Stimulated activated CD4-positive, alpha-beta T cell treated with anti-CD3 and anti-CD28 coated beads, Interleukin-1b, Interleukin-23, amount 100 ng/mL, for 4 hours (primary cell): Measurements from ENCODE around the gene CARD9.
"Not testable (repeated sequence)": the region's sequence is repeated elsewhere in the genome, so short reads cannot be mapped to it uniquely, and the experiment has no call there.

Experiments used
- DNase-seq, 2 donors: peaks; one replicate each; pipeline ENCODE4 v3.0.0-alpha.2; 2020; ENCODE audit warnings: low read depth in 2 of 2

CARD9 gene

DNA sequence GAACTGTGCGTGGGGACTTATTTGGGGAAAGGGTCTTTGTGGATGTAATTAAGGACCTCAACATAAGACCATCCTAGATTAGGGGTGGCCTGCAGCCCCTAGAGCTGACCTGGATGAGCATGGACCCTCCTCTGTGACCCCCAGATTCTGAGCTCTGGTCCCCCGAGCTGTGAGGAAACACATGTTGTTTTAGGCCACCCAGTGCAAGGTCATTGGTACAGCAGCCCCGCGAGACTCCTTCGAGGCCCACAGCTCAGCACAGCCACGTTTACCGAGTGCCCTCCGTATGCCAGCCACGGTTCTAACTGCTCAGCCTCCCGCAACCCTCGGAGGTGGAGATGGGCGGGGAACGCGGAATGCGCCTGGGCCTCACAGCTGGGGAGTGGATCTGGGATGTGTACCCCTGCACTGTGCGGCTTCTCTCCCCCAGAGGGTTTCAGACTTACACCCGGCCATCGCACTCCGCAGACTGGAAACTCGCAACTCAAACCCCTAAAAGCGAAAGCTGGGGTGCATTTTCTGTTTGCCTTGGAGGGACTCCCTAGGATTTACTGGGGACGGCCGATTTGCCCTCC, 50.6 kb downstream of the CARD9 start:
- DNase-seq: no peak

DNA sequence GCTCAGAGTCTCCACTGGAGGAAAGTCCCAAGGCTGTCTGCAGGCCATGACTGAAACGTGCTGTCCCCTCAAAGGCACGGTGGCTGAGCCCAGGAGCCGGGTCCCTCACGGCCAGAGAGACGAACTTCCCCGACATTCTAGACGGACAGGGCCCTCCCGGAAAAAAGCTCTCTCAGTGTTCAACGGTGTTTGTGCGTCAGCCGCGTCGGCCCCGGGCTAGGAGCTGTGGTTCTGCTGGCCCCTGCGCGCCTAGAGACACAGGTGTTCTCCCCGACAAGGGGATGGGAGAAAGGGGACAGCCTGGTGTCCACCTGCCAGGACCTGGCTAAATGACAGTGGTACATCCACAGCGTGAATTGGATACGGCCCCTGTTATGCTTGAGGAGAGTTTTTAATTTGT, 51.9 kb downstream of the CARD9 start:
- DNase-seq: no peak

DNA sequence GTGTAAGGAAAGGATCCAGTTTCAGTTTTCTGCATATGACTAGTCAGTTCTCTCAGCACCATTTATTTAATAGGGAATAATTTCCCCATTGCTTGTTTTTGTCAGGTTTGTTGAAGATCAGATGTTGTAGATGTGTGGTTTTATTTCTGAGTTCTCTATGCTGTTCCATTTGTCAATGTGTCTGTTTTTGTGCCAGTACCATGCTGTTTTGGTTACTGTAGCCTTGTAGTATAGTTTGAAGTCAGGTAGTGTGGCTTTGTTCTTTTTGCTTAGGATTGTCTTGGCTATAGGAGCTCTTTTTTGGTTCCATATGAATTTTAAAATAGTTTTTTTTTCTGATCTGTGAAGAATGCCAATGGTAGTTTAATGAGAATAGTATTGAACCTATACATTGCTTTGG, 52.5 kb downstream of the CARD9 start:
- DNase-seq: not testable (repeated sequence)

DNA sequence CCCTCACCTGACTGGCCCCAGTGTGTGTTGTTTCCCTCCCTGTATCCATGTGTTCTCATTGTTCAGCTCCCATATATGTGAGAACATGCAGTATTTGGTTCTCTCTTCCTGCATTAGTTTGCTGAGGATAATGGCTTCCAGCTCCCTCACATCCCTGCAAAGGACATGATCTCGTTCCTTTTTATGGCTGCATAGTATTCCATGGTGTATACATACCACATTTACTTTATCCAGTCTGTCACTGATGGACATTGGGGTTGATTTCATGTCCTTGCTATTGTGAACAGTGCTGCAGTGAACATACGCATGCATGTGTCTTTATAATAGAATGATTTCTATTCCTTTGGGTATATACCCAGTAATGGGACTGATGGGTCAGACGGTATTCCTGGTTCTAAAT, 53.5 kb downstream of the CARD9 start:
- DNase-seq: not testable (repeated sequence)

DNA sequence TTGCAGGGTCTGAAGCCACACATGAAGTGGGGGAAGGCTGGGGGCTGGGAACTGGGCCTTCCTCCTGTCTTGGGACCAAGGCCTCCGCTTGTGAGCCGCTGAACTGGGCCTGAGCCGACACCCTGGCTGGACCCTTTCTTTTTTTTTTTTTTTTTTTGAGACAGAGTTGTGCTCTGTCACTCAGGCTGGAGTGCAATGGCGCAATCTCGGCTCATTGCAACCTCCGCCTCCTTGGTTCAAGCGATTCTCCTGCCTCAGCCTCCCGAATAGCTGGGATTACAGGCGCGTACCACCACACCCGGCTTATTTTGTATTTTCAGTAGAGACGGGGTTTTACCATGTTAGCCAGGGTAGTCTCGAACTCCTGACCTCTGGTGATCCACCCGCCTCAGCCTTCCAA, 54.2 kb downstream of the CARD9 start:
- DNase-seq: not testable (repeated sequence)

DNA sequence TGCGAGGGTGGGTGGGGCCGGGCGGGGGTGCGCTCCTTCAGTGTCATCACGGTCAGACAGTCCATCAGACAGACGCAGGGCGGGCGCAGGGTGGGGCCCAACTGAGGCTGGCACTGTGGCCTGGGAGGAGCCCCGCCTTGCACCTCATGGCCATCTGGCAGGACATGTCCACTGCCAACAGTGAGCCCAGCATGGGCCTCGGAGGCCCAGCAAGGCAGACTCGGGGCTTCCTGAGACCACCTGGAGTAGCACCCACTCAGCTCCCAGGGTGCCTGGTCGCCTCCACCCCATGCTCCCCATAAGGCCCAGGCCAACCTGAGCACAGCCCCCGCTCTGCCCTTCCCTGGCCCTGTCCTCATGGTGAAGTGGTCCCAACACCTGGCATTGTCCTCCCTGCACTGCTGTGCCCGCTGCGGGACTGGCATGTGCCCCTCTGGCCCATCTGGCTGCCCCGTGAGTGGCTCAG, 54.7 kb downstream of the CARD9 start:
- DNase-seq: no peak

DNA sequence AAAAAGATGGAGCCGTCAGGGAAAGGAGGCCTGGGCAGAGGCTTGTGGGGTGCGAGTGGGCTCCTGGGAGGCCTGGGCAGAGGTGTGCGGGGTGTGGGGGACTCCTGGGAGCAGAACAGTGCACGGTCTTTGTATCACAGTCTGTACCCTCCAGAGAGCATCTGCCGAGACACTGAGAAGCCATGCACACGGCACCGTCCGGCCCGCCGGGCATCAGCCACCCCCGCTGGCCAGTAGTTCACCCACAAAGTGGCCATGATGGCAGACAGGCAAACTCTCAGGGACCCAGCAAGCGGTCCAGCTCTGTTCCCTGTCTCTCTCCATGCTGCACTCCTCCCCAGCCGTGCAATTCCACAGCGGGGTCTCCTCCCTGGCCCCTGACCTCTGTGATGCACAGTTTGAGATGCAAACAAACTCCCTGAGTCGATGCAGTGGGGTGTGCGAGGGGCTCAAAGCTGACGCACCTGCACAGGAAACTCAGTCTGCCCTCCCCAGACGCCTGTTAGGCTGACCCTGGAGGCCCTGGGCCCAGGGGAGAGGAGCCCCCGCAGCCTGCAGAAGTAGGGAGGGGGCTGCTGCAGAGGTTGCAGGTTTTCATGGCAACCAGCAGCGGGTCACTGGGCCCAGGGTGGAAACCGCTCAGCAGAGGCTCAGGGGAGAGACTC, 55.2 kb downstream of the CARD9 start:
- DNase-seq: no peak

DNA sequence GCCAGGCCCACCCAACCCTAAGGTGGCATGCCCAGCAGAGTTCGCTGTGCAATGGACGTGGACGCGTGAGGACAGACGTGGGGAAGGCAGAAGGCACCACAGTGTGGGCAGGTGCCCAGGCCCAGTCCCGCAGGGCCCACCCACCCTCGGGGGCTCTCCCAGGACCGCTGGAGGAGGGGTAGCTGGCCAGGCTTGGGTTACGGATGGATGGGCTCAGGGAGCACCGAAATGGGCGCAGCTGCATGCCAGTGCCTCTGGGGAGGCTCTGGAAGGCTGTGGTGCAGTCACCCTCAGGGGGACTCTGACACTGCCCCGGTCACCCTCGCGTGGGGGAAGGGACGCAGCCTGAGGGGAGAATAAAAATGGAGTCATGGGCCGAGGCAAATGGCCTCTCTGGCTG, 55.8 kb downstream of the CARD9 start:
- DNase-seq: no peak

DNA sequence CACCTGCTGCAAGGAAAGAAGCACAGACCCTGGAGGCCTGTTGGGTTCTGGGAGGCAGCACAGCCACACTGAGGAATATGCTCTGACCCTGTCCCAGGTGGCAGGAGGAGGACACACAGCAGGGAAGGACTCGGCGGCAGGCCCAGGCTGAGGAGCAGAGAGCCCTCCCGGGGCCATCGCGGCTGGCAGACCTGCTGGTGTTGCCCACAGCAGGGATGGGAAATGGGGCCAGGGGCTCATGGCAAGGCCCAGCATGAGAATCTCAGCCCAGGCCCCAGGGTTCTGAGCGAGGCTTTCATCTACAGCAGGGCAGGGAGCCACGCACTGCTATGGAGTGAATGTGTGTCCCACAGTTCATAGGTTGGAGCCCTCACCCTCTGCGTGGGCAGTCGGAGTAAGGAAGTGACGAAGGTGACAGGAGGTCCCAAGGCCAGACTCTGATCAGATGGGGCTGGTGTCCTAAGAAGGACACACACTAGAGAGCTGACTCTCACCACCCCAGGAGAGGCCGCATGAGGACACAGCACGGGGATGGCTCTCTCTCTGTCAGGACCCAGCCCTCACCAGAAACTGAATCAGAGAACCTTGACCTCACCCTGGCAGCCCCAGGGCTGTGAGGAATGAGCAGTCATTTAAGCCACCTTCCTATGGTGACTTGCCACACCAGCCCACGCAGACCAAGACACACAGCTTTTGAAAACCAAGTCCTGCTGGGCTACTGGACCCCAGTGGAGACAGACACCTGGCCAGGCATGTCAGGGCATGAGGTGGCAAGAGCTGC, 56.4 kb downstream of the CARD9 start:
- DNase-seq: no peak

DNA sequence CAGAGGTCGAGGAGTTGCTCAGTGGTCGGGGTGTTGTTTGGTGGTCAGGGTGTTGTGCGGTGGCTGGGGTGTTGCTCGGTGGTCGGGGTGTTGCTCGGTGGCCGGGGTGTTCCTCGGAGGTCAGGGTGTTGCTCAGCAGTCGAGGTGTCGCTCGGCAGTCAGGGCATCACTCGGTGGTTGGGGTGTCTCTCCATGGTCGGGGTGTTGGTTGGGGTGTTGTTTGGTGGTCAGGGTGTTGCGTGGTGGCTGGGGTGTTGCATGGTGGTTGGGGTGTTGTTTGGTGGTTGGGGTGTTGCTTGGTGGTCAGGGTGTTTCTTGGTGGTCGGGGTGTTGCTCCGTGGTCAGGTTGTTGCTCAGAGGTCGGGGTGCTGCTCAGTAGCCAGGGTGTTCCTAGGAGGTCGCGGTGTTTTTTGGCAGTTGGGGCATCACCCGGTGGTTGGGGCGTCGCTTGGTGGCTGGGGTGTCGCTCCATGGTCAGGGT, 57.2 kb downstream of the CARD9 start:
- DNase-seq: no peak

DNA sequence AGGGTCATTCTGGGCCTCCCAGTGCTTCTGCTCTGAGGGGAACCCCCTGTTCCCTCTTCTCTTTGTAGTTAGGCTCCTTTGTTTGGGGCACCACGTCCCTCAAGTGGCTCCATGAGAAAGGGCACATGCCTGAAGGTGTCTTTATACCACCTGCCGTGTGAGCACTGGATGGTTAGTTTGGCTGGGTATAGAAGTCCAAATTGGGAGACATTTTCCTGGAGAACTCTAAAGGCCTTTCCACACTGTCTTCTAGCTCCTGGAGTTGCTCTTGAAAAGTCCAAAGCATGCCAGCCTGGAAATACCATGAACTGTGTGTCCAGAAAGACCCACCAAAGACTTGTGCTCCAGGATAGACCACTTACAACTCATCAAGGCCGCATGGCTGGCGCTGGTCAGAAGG, 58.5 kb downstream of the CARD9 start:
- no peak for DNase-seq

DNA sequence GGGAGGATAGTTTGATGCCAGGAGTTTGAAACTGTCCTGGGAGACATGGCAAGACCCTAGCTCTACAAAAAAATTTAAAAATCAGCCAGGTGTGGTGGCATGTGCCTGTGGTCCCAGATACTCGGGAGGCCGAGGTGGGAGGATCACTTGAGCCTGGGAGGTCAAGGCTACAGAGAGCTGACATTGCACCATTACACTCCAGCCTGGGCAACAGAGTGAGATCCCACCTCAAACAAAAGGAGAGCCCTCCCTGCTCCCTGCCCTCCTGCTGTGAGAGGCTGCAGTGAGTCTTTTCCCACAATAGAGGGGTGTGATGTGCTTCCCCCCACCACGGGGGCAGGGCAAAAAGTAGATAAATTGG, 59.4 kb downstream of the CARD9 start:
- DNase-seq: no peak
